GM19023 (cell line): ENCODE data around the gene IL23A.
A peak's percentile ranks its signal among the peaks of the same experiment; 100 is the strongest.

Experiments
- ATAC-seq: cut with Tn5 transposase; IDR thresholded peaks from one replicate; pipeline ENCODE4 v1.9.1; 2021; ENCODE audit warnings: mild to moderate bottlenecking, moderate library complexity; ENCODE audit not compliant: unreplicated experiment

The IL23A gene

GRCh38 chr12:56359851-56360767 lies 21.4 kb downstream of the IL23A start, which contains the start of gene STAT2:
Gene STAT2 (minus strand): TSS chr12:56360107. CDS start chr12:56356571, 3,536 bp downstream.
- ATAC-seq, result peak; percentile 97

GRCh38 chr12:56361487-56362129 lies 22.9 kb downstream of the IL23A start:
- ATAC-seq, result no peak

GRCh38 chr12:56362130-56363059 lies 23.7 kb downstream of the IL23A start, which contains the start of gene APOF:
Gene APOF (minus strand): TSS chr12:56362857. CDS start chr12:56362745, 112 bp downstream.
- ATAC-seq, result no peak

GRCh38 chr12:56366948-56367347 lies 28.3 kb downstream of the IL23A start:
- ATAC-seq, result no peak

GRCh38 chr12:56373515-56373914 lies 34.8 kb downstream of the IL23A start:
- ATAC-seq, result no peak

- ATAC-seq, result peak; percentile 42
Measured at GRCh38 chr12:56374726-56375597, 36.3 kb downstream of the IL23A start.

GRCh38 chr12:56375598-56376434 lies 37.1 kb downstream of the IL23A start:
- peak; percentile 65 for ATAC-seq

GRCh38 chr12:56377310-56377988 lies 38.8 kb downstream of the IL23A start:
- ATAC-seq, result no peak

- no peak for ATAC-seq
Measured at GRCh38 chr12:56377989-56378316, 39.3 kb downstream of the IL23A start.

- ATAC-seq, result no peak
Measured at GRCh38 chr12:56382611-56383010, 43.9 kb downstream of the IL23A start.

- no peak for ATAC-seq
Measured at GRCh38 chr12:56385873-56386272, 47.2 kb downstream of the IL23A start.

- no peak for ATAC-seq
Measured at GRCh38 chr12:56387152-56387736, 48.6 kb downstream of the IL23A start.

- no peak for ATAC-seq
Measured at GRCh38 chr12:56389412-56389811, 50.7 kb downstream of the IL23A start.
